ENCODE measurements around the gene PACSIN1. TPM values are rescaled to one million over a fixed set of nuclear protein-coding genes. Genes with fewer than 3 reads are reported as not detected.

The PACSIN1 gene
- total RNA-seq, 4 donors from 2014 or later = 0.22 TPM; not detected in 3

DNA sequence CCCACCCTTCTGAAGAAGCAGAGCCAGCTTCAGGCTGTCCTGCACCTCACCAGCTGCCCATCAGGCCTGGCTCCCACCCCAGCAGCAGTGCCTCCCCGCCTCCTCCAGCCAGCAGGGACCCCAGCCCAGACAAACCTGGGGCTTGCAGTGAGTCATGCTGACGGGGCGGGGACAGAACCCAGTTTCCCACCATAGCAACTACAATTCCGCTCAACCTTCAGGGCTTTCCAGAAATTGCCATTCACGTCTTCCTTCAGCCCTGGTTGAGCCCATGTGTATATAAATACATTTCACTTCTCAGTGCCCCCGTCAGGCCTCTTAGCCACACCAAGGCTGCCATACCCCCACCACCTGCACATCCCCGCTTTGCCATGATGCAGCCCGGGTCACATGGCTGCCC, 85.8 kb downstream of the PACSIN1 start:
- TF ChIP-seq, protein P1, sequence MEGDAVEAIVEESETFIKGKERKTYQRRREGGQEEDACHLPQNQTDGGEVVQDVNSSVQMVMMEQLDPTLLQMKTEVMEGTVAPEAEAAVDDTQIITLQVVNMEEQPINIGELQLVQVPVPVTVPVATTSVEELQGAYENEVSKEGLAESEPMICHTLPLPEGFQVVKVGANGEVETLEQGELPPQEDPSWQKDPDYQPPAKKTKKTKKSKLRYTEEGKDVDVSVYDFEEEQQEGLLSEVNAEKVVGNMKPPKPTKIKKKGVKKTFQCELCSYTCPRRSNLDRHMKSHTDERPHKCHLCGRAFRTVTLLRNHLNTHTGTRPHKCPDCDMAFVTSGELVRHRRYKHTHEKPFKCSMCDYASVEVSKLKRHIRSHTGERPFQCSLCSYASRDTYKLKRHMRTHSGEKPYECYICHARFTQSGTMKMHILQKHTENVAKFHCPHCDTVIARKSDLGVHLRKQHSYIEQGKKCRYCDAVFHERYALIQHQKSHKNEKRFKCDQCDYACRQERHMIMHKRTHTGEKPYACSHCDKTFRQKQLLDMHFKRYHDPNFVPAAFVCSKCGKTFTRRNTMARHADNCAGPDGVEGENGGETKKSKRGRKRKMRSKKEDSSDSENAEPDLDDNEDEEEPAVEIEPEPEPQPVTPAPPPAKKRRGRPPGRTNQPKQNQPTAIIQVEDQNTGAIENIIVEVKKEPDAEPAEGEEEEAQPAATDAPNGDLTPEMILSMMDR (IDR thresholded peaks at IDR 0.05; ENCODE audit: low read depth) = no peak

DNA sequence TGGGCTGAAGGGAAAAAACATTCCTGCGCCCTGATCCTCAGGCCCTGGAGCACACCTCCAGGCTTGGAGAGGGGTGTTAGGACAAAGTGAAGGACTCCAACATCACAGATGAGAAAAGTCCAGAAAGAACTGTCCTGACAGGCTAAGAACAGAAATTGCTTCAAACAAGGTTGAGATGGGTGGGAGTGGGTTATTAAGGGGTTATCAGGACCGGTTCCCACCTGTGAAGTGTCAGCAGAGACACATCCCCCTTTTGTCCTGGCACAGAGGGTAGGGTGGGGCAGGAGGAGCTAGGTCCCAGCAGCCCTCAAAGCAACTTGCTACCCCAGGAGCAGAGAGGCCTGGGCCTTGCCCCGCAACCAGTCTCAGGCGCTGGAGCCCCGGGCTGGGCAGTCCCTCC, 86.7 kb downstream of the PACSIN1 start:
- TF ChIP-seq, protein P1 (IDR thresholded peaks at IDR 0.05; ENCODE audit: low read depth) = no peak

DNA sequence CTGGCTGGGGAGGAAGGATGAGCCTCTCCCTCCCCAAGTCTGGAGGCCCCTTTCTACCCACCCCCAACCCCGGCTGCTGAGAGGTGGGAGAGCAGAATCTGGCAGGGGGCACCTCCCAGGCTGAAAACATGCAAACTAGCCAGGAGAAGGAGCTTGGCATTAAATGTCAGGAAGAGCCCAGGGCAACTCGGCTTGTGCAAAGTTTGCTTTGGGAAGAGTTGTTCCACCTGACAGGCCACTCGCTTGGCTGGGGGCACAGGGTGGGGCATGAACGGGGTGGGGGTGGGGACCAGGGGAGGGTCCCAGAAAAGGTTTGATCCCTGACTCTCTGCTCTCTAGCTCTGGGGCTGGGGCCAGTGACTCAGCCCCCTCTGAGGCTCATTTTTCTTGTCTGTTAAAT, 87.3 kb downstream of the PACSIN1 start:
- TF ChIP-seq, protein P1 (IDR thresholded peaks at IDR 0.05; ENCODE audit: low read depth) = no peak

DNA sequence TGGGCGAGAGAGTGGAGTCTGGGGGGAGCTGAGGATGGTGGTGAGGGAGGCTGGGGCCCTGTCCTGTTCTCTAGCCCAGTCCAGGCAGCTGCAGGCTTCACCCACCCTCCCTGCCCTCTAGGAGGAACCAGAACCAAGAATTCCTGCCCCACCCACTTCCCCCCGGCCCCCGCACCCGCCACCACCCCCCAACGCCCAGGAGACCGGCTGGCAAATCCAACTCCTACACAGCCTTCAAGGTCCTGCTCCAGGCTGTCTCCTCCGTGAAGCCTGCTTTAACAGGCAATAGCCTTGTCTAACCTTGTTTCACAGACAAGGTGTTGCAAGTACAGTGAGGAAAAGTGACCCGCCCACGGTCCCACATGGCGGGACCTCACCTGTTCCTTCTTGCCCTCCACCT, 87.9 kb downstream of the PACSIN1 start:
- TF ChIP-seq, protein P1 (IDR thresholded peaks at IDR 0.05; ENCODE audit: low read depth) = no peak

DNA sequence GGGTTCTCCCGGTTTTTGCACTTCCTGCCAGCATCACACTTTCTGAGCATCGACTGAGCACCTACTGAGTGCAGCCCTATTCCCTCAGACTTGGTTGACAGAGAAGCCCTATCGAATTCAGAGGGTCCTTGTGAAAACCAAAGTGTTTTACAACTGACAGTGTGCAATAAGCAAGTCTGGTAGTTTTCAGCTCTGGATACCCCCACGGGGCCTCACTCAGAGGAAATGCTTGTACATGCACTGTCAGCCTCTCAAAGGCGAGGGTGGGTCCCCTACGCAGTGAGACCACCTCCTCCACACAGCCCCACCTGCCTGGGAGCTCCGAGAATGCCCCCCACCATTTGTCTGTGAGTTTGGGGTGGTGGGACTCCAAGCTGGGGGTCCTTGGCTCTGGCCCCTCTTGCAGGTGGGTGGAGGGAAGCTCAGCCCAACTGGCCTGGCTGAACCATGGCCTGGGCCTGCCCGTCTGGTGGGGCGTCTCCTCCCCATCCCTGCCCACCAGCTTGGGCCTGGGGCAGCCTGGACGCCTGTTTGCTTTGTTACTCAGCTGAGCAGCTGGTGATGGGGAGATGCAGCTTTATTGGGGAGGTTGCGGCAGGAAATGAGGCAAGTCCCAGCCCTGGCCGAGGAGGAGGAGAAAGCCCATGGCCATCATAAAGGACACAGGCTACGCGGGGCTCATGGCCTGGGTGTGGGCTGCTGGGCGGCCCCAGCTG, 88.6 kb downstream of the PACSIN1 start:
- TF ChIP-seq, protein P1 (IDR thresholded peaks at IDR 0.05; ENCODE audit: low read depth) = no peak

DNA sequence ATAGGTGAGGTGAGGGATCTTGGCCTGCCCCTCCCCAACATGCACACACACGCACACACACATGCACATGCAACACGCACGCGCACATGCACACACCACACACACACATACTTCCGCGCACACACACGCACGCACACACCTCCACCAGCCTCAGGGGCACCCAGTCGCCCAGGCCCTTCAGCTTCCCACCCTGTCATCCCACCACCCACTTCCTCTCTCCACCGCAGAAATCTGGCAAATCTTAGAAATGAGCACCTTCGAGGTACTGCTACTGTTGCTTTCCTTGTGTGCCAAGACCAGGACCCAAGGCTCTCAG, 89.1 kb downstream of the PACSIN1 start:
- TF ChIP-seq, protein P1 (IDR thresholded peaks at IDR 0.05; ENCODE audit: low read depth) = no peak

DNA sequence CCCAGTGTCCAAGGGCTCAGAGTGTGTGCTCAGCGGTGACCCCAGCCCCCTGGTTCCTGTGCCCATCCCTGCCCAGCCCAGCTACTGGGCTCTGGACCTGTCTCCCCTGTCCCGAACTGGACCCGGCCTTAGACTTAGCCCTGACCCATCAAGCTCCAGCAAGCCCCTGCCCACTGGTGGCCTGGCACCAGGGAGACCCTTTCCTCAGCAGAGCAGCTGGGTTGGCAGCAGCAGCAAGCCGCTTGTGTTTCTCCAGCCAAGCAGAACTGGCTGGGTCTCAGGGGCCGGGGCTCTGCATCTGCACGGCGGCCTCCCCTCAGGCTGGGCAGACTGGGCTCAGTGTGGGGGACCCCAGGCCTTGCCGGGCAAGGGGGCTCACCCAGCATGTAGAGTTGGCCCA, 89.5 kb downstream of the PACSIN1 start:
- TF ChIP-seq, protein P1 (IDR thresholded peaks at IDR 0.05; ENCODE audit: low read depth) = no peak
